ENCODE results near the gene LGALS14.

GRCh38 chr19:39728040-39728439 is 23.8 kb downstream of the LGALS14 start:
- TF ChIP-seq POLR2AphosphoS5 (IDR thresholded peaks at IDR 0.05; ENCODE audit: borderline replicate concordance, low read depth, low read length) (no peak), EZH2 (IDR thresholded peaks at IDR 0.05) (no peak)
